Measurements from ENCODE around the gene GIPR. TPM values are rescaled to one million over a fixed set of nuclear protein-coding genes. Genes with fewer than 3 reads are reported as not detected.
"Not testable (repeated sequence)": the region's sequence is repeated elsewhere in the genome, so short reads cannot be mapped to it uniquely, and the experiment has no call there.

The GIPR gene
- total and polyA plus RNA-seq, 10 donors, result 0.49 to 7.5 (median 3.0) TPM

- Histone ChIP-seq H3K9me3 (no peaks in the 10 kb centered on the region), H3K27ac (peak overlapping the region; percentile 36 to 86 (median 80)), H3K4me3 (peak overlapping the region in 6 of 8 donors; percentile 20 to 64 (median 27)), H3K27me3 (replicated peaks in 1 of 7) (peaks cover 0 to 37% (median 28%) of the 10 kb centered on the region in 7 donors), H3K36me3 (peaks cover 2 to 37% (median 20%) of the 10 kb centered on the region in 6 donors), H3K4me1 (peaks cover 13 to 36% (median 31%) of the 10 kb centered on the region in 6 donors)
- peak; percentile 98 for DNase-seq
- WGBS, 5 donors, result 1 to 5% (median 3%) methylated on average over 34 to 51 of the region's 51 CpGs
- TF ChIP-seq POLR2AphosphoS5 (IDR thresholded peaks at IDR 0.05) (peak; percentile 69 to 86 (median 84)), POLR2A (IDR thresholded peaks at IDR 0.05) (no peak), CTCF (IDR thresholded peaks at IDR 0.05 in 8 of 11, conservative IDR thresholded peaks at IDR 0.05 in 3 of 11) (peak; percentile 95 to 100 (median 98))
- intact Hi-C loops (cut with DNase I; ENCODE audit: low total_unique reads), result no loop called here
These were observed 13.5 kb downstream of the GIPR start for GRCh38 chr19:45681391-45682015.

- H3K27ac ChIP-seq, result peak overlapping the region in 7 of 8 donors; percentile 68 to 86 (median 81)
- intact Hi-C loops (cut with DNase I; ENCODE audit: low total_unique reads), result no loop called here
- peaks cover 8 to 29% (median 24%) of the 10 kb centered on the region in 6 donors for H3K4me1 ChIP-seq
- no peak for DNase-seq
- no peaks in the 10 kb centered on the region for H3K9me3 ChIP-seq
- TF ChIP-seq POLR2A (IDR thresholded peaks at IDR 0.05) (no peak), POLR2AphosphoS5 (IDR thresholded peaks at IDR 0.05) (no peak), CTCF (IDR thresholded peaks at IDR 0.05 in 8 of 11, conservative IDR thresholded peaks at IDR 0.05 in 3 of 11) (no peak)
- WGBS, 5 donors, result 61 to 83% (median 73%) methylated on average over 8 of the region's 8 CpGs
- peaks cover 2 to 43% (median 26%) of the 10 kb centered on the region in 6 donors for H3K36me3 ChIP-seq
- H3K27me3 ChIP-seq (replicated peaks in 1 of 7), result peaks cover 0 to 31% (median 22%) of the 10 kb centered on the region in 7 donors
- H3K4me3 ChIP-seq, result peak overlapping the region in 2 of 8 donors; percentile 20 to 64
These were observed 14.1 kb downstream of the GIPR start for GRCh38 chr19:45682117-45682516.

- intact Hi-C loops (cut with DNase I; ENCODE audit: low total_unique reads), result no loop called here
These were observed 14.9 kb downstream of the GIPR start for GRCh38 chr19:45682908-45683307.

GRCh38 chr19:45685045-45685444, 17.0 kb downstream of the GIPR start:
- DNase-seq; H3K27ac ChIP-seq; intact Hi-C loops (cut with DNase I; ENCODE audit: low total_unique reads); H3K9me3 ChIP-seq; H3K4me3 ChIP-seq; H3K27me3 ChIP-seq (replicated peaks in 1 of 7): not testable (repeated sequence)
- peaks cover 5 to 67% (median 40%) of the 10 kb centered on the region in 6 donors for H3K36me3 ChIP-seq
- H3K4me1 ChIP-seq, result peaks cover 0 to 23% (median 15%) of the 10 kb centered on the region in 6 donors
- 78 to 90% (median 87%) methylated on average over 9 to 11 of the region's 11 CpGs for WGBS, 5 donors

More at GRCh38 chr19:45682908-45683307, 14.9 kb downstream of the GIPR start:
- Histone ChIP-seq H3K36me3 (peaks cover 5 to 51% (median 34%) of the 10 kb centered on the region in 6 donors), H3K27me3 (replicated peaks in 1 of 7) (peaks cover 0 to 23% (median 14%) of the 10 kb centered on the region in 7 donors), H3K9me3 (no peaks in the 10 kb centered on the region), H3K4me1 (peaks cover 3 to 22% (median 17%) of the 10 kb centered on the region in 6 donors), H3K27ac (peak overlapping the region in 1 of 8 donors; percentile 86), H3K4me3 (no peak overlapping the region)
- WGBS, 5 donors, result 75 to 89% (median 85%) methylated on average over 5 of the region's 5 CpGs
- DNase-seq, result no peak
- TF ChIP-seq CTCF (IDR thresholded peaks at IDR 0.05 in 8 of 11, conservative IDR thresholded peaks at IDR 0.05 in 3 of 11), result no peak
- TF ChIP-seq POLR2AphosphoS5 (IDR thresholded peaks at IDR 0.05), result no peak
- no peak for TF ChIP-seq POLR2A (IDR thresholded peaks at IDR 0.05)
